ENCODE measurements around the gene BORCS5.

BORCS5 gene

GRCh38 chr12:12486661-12487240, 129.9 kb downstream of the BORCS5 start:
- no peak for TF ChIP-seq FOXP2 (optimal IDR thresholded peaks at IDR 0.05; ENCODE audit: borderline replicate concordance, extremely low read depth, extremely low read length, insufficient read depth)
- TF ChIP-seq TAF1 (IDR thresholded peaks at IDR 0.05; ENCODE audit: borderline replicate concordance, insufficient read depth, low read length) = no peak
- TF ChIP-seq, protein P1, sequence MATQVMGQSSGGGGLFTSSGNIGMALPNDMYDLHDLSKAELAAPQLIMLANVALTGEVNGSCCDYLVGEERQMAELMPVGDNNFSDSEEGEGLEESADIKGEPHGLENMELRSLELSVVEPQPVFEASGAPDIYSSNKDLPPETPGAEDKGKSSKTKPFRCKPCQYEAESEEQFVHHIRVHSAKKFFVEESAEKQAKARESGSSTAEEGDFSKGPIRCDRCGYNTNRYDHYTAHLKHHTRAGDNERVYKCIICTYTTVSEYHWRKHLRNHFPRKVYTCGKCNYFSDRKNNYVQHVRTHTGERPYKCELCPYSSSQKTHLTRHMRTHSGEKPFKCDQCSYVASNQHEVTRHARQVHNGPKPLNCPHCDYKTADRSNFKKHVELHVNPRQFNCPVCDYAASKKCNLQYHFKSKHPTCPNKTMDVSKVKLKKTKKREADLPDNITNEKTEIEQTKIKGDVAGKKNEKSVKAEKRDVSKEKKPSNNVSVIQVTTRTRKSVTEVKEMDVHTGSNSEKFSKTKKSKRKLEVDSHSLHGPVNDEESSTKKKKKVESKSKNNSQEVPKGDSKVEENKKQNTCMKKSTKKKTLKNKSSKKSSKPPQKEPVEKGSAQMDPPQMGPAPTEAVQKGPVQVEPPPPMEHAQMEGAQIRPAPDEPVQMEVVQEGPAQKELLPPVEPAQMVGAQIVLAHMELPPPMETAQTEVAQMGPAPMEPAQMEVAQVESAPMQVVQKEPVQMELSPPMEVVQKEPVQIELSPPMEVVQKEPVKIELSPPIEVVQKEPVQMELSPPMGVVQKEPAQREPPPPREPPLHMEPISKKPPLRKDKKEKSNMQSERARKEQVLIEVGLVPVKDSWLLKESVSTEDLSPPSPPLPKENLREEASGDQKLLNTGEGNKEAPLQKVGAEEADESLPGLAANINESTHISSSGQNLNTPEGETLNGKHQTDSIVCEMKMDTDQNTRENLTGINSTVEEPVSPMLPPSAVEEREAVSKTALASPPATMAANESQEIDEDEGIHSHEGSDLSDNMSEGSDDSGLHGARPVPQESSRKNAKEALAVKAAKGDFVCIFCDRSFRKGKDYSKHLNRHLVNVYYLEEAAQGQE (IDR thresholded peaks at IDR 0.05; ENCODE audit: insufficient read depth in 1 of 2, low read depth in 2 of 2, low read length in 2 of 2) = no peak
- no peak for TF ChIP-seq POLR2AphosphoS5 (IDR thresholded peaks at IDR 0.05; ENCODE audit: low read depth, low read length)
- TF ChIP-seq SIN3A (IDR thresholded peaks at IDR 0.05; ENCODE audit: borderline replicate concordance, insufficient read depth, low read length) = no peak

DNA sequence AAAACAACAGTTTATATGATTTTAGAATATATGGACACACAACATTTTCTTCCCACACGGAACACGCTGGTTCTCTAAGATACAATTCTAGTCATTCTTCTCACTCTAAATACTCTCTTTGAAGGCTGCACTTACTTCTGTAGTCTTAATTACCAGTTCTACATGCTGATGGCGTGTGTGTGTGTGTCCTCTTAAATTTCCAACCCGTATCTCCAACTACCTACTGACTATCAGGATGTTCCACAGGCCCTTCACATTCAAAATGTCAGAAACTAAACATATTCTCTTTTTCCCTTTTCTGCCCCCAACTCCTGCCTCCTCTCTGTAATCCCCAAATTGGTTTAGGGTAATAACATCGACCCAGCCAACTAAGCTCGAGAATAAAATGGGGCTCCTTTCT, 130.6 kb downstream of the BORCS5 start:
- TF ChIP-seq, protein P1 (IDR thresholded peaks at IDR 0.05; ENCODE audit: insufficient read depth in 1 of 2, low read depth in 2 of 2, low read length in 2 of 2) = no peak
- no peak for TF ChIP-seq POLR2AphosphoS5 (IDR thresholded peaks at IDR 0.05; ENCODE audit: low read depth, low read length)
- TF ChIP-seq FOXP2 (optimal IDR thresholded peaks at IDR 0.05; ENCODE audit: borderline replicate concordance, extremely low read depth, extremely low read length, insufficient read depth) = no peak
- TF ChIP-seq TAF1 (IDR thresholded peaks at IDR 0.05; ENCODE audit: borderline replicate concordance, insufficient read depth, low read length) = no peak
- no peak for TF ChIP-seq SIN3A (IDR thresholded peaks at IDR 0.05; ENCODE audit: borderline replicate concordance, insufficient read depth, low read length)

GRCh38 chr12:12488296-12488695, 131.4 kb downstream of the BORCS5 start:
- TF ChIP-seq POLR2AphosphoS5 (IDR thresholded peaks at IDR 0.05; ENCODE audit: low read depth, low read length) = no peak
- TF ChIP-seq TAF1 (IDR thresholded peaks at IDR 0.05; ENCODE audit: borderline replicate concordance, insufficient read depth, low read length) = no peak
- no peak for TF ChIP-seq FOXP2 (optimal IDR thresholded peaks at IDR 0.05; ENCODE audit: borderline replicate concordance, extremely low read depth, extremely low read length, insufficient read depth)
- no peak for TF ChIP-seq SIN3A (IDR thresholded peaks at IDR 0.05; ENCODE audit: borderline replicate concordance, insufficient read depth, low read length)
- TF ChIP-seq, protein P1 (IDR thresholded peaks at IDR 0.05; ENCODE audit: insufficient read depth in 1 of 2, low read depth in 2 of 2, low read length in 2 of 2) = no peak

DNA sequence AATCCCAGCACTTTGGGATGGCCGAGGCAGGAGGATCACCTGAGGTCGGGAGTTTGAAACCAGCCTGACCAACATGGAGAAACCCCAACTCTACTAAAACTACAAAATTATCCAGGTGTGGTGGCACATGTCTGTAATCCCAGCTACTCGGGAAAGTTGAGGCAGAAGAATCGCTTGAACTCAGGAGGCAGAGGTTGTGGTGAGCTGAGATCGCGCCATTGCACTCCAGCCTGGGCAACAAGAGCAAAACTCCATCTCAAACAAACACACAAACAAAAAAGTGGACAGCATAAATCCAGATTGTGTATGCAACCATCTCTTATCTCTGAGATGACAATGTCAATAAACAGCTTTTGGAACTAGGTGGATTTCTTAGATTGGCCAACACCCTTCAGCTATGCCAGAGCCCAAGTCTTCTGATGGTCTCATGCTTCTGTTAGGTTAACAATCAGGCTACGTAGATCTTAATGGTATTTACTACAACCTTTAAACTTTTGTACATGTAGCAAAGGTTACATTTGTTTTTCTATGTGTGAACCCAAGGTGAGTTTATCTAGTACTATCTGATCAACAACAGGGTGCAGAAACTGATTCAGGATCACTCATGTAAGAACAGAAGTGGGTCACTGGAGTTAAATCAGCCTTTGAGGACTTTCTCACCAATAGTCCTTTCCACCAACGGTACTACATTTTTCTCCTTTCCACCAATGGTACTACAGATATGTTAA, 132.1 kb downstream of the BORCS5 start:
- TF ChIP-seq TAF1 (IDR thresholded peaks at IDR 0.05; ENCODE audit: borderline replicate concordance, insufficient read depth, low read length) (no peak), POLR2AphosphoS5 (IDR thresholded peaks at IDR 0.05; ENCODE audit: low read depth, low read length) (no peak), SIN3A (IDR thresholded peaks at IDR 0.05; ENCODE audit: borderline replicate concordance, insufficient read depth, low read length) (no peak), FOXP2 (optimal IDR thresholded peaks at IDR 0.05; ENCODE audit: borderline replicate concordance, extremely low read depth, extremely low read length, insufficient read depth) (no peak)
- TF ChIP-seq, protein P1 (IDR thresholded peaks at IDR 0.05; ENCODE audit: insufficient read depth in 1 of 2, low read depth in 2 of 2, low read length in 2 of 2) = no peak

Data from PFSK-1 (cell line).